ENCODE data around the gene RMI2.
"Not testable (repeated sequence)": the region's sequence is repeated elsewhere in the genome, so short reads cannot be mapped to it uniquely, and the experiment has no call there.

Gene RMI2

GRCh38 chr16:11361701-11362451 lies 16.6 kb downstream of the RMI2 start:
- TF ChIP-seq CTCF (conservative IDR thresholded peaks at IDR 0.05): no peak
- H3K27ac ChIP-seq: no peak overlapping the region

DNA sequence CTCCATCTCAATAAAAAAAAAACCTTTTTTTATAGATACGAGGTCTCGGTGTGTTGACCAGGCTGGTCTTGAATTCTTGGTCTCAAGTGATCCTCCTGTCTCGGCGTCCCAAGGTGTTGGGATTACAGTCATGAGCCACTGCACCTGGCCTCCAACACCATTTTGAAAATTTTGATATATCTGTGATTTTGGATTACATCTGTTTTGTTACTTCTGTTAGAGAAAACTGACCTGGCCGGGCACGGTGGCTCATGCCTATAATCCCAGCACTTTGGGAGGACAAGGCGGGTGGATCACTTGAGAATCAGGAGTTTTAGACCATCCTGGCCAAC lies 18.6 kb downstream of the RMI2 start:
- TF ChIP-seq CTCF (conservative IDR thresholded peaks at IDR 0.05): no peak
- no peak overlapping the region for H3K27ac ChIP-seq

DNA sequence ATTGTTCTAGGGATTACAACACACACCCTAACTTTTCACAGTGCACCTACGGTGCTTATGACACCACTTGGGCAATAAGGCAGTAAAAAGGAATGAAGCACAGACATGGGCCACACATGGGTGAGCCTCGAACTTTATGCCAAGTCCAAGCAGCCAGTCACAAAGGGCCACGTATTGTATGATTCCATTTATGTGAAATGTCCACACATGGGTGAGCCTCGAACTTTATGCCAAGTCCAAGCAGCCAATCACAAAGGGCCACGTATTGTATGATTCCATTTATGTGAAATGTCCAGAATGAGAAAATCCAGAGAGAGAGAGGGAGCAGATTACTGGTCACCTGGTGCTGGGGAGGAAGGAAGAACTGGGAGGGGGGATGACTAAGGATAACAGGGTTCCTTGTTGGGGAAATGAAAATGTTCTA lies 22.2 kb downstream of the RMI2 start:
- TF ChIP-seq CTCF (conservative IDR thresholded peaks at IDR 0.05): no peak

GRCh38 chr16:11370084-11370931 lies 25.0 kb downstream of the RMI2 start:
- H3K27ac ChIP-seq: no peak overlapping the region
- TF ChIP-seq CTCF (conservative IDR thresholded peaks at IDR 0.05): no peak

More for the DNA sequence above, 22.2 kb downstream of the RMI2 start:
- no peak overlapping the region for H3K27ac ChIP-seq

- H3K27ac ChIP-seq: not testable (repeated sequence)
Observed at GRCh38 chr16:11370932-11371279, 25.6 kb downstream of the RMI2 start.

- H3K27ac ChIP-seq: no peak overlapping the region
- no peak for TF ChIP-seq CTCF (conservative IDR thresholded peaks at IDR 0.05)
Observed at GRCh38 chr16:11372073-11372828, 27.0 kb downstream of the RMI2 start.

- no peak overlapping the region for H3K27ac ChIP-seq
- TF ChIP-seq CTCF (conservative IDR thresholded peaks at IDR 0.05): no peak
Observed at GRCh38 chr16:11372829-11373306, 27.6 kb downstream of the RMI2 start.
